HepG2 (cell line): ENCODE measurements around the gene CAMK4. TPM values are rescaled to one million over a fixed set of nuclear protein-coding genes. Genes with fewer than 3 reads are reported as not detected.

Experiments used
- ATAC-seq: fragments of 200-7000 bp; cut with Tn5 transposase; 3 replicates; pipeline ENCODE4 v1.9.1; 2020; ENCODE audit warnings: mild to moderate bottlenecking, moderate library complexity
- BruUV-seq: library from RNA; stranded (reverse); fragments of 400-500 nt; replicated peaks from 2 replicates; lab custom pipeline; 2021; lab: Mats Ljungman, UMichigan
- CTCF ChIA-PET: fragments of 300-600 bp; formaldehyde crosslinking; extraction: SDS; loops from one replicate; lab custom pipeline; 2021; ENCODE audit warnings: low total read pairs, inconsistent platforms, low intra/inter-chr PET ratio; lab: Yijun Ruan, JAX
- POLR2A ChIA-PET: fragments of 350-600 bp; sonication (Branson Sonifier 250); formaldehyde crosslinking; loops from one replicate; lab custom pipeline; 2020; ENCODE audit warnings: antibody characterized with exemption, inconsistent platforms; lab: Yijun Ruan, JAX
- DNase-seq: peaks from one replicate; pipeline ENCODE4 v3.0.0-alpha.2; 2015; ENCODE audit warnings: low spot score
- FAIRE-seq: peaks from 3 replicates; lab custom pipeline; 2011; peaks lifted over from hg19 to GRCh38; lab: Jason Lieb, UNC
- H2AFZ ChIP-seq: one replicate; pipeline ENCODE4 v1.6.1; 2011; ENCODE audit warnings: low read length, inconsistent platforms
- H3K27ac ChIP-seq: fragments of 300-600 bp; 3 replicates; pipeline ENCODE4 v1.8.0; 2011; ENCODE audit warnings: mixed run types, mild to moderate bottlenecking, mixed read lengths, low read length, inconsistent platforms; ENCODE audit not compliant: insufficient read depth; ENCODE audit errors: extremely low read length
- H3K27me3 ChIP-seq, 2 experiments: fragments of 200-600 bp in 1 of 2; 2 replicates in 1 of 2; 3 replicates in 1 of 2; pipeline versions ENCODE4 v1.6.0 to v1.8.0; 2011; ENCODE audit warnings: low read length in 2 of 2, mild to moderate bottlenecking in 2 of 2, moderate library complexity in 2 of 2, inconsistent platforms in 1 of 2; ENCODE audit not compliant: insufficient read depth in 2 of 2, control insufficient read depth in 1 of 2
- H3K36me3 ChIP-seq, 2 experiments: fragments of 200-600 bp in 1 of 2; replicated peaks in 1 of 2; 2 replicates in 1 of 2; 3 replicates in 1 of 2; pipeline versions ENCODE4 v1.5.1 to v1.8.0; 2011; ENCODE audit warnings: low read length in 2 of 2, inconsistent platforms in 1 of 2; ENCODE audit not compliant: insufficient read depth in 2 of 2, control insufficient read depth in 1 of 2
- H3K4me1 ChIP-seq: 2 replicates; pipeline ENCODE4 v1.5.1; 2012; ENCODE audit warnings: low read length, inconsistent platforms; ENCODE audit not compliant: insufficient read depth
- H3K4me2 ChIP-seq: 2 replicates; pipeline ENCODE4 v1.6.0; 2011; ENCODE audit warnings: low read depth, low read length, inconsistent platforms
- H3K4me3 ChIP-seq, 3 experiments: fragments of 200-600 bp in 1 of 3; sonication (generic), shearing (Covaris generic) in 1 of 3; replicated peaks in 1 of 3; 2 replicates each; pipeline ENCODE4 v1.5.1; 2011 to 2016; ENCODE audit warnings: low read length in 3 of 3, inconsistent platforms in 2 of 3, low read depth in 2 of 3, mild to moderate bottlenecking in 2 of 3, control low read depth in 1 of 3, mixed read lengths in 1 of 3; ENCODE audit not compliant: insufficient read depth in 1 of 3
- H3K79me2 ChIP-seq: one replicate; pipeline ENCODE4 v1.6.1; 2011; ENCODE audit warnings: low read length, inconsistent platforms; ENCODE audit not compliant: insufficient read depth
- H3K9ac ChIP-seq: 2 replicates; pipeline ENCODE4 v1.6.0; 2011; ENCODE audit warnings: mild to moderate bottlenecking, low read depth, low read length, inconsistent platforms; ENCODE audit not compliant: insufficient read depth
- H3K9me3 ChIP-seq: 2 replicates; pipeline ENCODE4 v1.5.1; 2012; ENCODE audit warnings: mild to moderate bottlenecking, low read length
- H4K20me1 ChIP-seq: 2 replicates; pipeline ENCODE4 v1.6.0; 2011; ENCODE audit warnings: inconsistent platforms, mild to moderate bottlenecking, low read length, moderate library complexity; ENCODE audit not compliant: insufficient read depth
- AGO2 ChIP-seq: fragments of 200-400 bp; formaldehyde crosslinking; optimal IDR thresholded peaks from 2 replicates; pipeline ENCODE3; 2017; ENCODE audit warnings: mild to moderate bottlenecking, low read depth, low read length, moderate library complexity
- ELF1 ChIP-seq: sonication (generic); formaldehyde crosslinking; IDR thresholded peaks from 2 replicates; pipeline ENCODE4 v1.4.0; 2020; ENCODE audit warnings: missing genetic modification reagents
- ETV6 ChIP-seq: sonication (generic); formaldehyde crosslinking; conservative IDR thresholded peaks from 2 replicates; pipeline ENCODE4 v1.4.0; 2020; ENCODE audit warnings: missing genetic modification reagents
- GRHL1 ChIP-seq: sonication (generic); formaldehyde crosslinking; conservative IDR thresholded peaks from 2 replicates; pipeline ENCODE4 v1.8.0; 2022; ENCODE audit warnings: missing genetic modification reagents
- PCBP2 ChIP-seq: fragments of 200-400 bp; formaldehyde crosslinking; optimal IDR thresholded peaks from 2 replicates; pipeline ENCODE3; 2018; ENCODE audit warnings: low read length, low read depth; ENCODE audit not compliant: poor library complexity, severe bottlenecking
- SP1 ChIP-seq, 2 experiments: fragments of 450-650 bp in 1 of 2; sonication (generic) in 1 of 2; formaldehyde crosslinking in 1 of 2; IDR thresholded peaks; 2 replicates each; pipeline versions ENCODE4 v1.4.0 to v1.6.1; 2016 to 2020; ENCODE audit warnings: missing genetic modification reagents in 1 of 2
- THAP11 ChIP-seq: IDR thresholded peaks from 2 replicates; pipeline ENCODE4 v1.6.1; 2016; ENCODE audit warnings: missing biosample characterization, missing genetic modification reagents
- U2AF2 ChIP-seq: fragments of 200-400 bp; formaldehyde crosslinking; IDR thresholded peaks from 2 replicates; pipeline ENCODE4 v1.6.1; 2017; ENCODE audit warnings: low read depth, mild to moderate bottlenecking, low read length
- ZNF317 ChIP-seq: sonication (generic); formaldehyde crosslinking; IDR thresholded peaks from 2 replicates; pipeline ENCODE4 v1.5.0; 2020; ENCODE audit warnings: mild to moderate bottlenecking, missing genetic modification reagents
- ZNF383 ChIP-seq: sonication (generic); formaldehyde crosslinking; IDR thresholded peaks from 2 replicates; pipeline ENCODE4 v1.4.0; 2020; ENCODE audit warnings: missing genetic modification reagents, mild to moderate bottlenecking, borderline replicate concordance
- ZNF7 ChIP-seq: IDR thresholded peaks from 2 replicates; pipeline ENCODE4 v1.6.1; 2016; ENCODE audit warnings: missing biosample characterization, missing genetic modification reagents
- ZNF768 ChIP-seq: sonication (generic); formaldehyde crosslinking; IDR thresholded peaks from 2 replicates; pipeline ENCODE4 v1.4.0; 2020; ENCODE audit warnings: missing genetic modification reagents
- WGBS: methylation state at CpG from one replicate; pipeline ENCODE4 v1.1.6; 2017; ENCODE audit warnings: low lambda C conversion rate; 5-methylcytosine and 5-hydroxymethylcytosine counted together
- in situ Hi-C: cut with HindIII; loops from 2 replicates; pipeline ENCODE4 v1.10.0; 2017; ENCODE audit warnings: low pct_unique_long_range_greater_than_20kb; ENCODE audit not compliant: extremely low pct_ligation_motif_present
- intact Hi-C: fragments of 100-400 bp; cut with micrococcal nuclease; formaldehyde crosslinking; loops from one replicate; pipeline ENCODE4 v1.10.0; 2022; ENCODE audit not compliant: unreplicated experiment
- polyA plus RNA-seq, 8 experiments: library from polyadenylated mRNA; depleted of rRNA in 3 of 8; stranded (reverse) in 7 of 8; unstranded in 1 of 8; fragments of >200 nt; fragmentation: Illumina TruSeq in 4 of 8; extraction: Trizol in 4 of 8; gene quantifications; 2 replicates each; pipeline versions ENCODE4 v1.2.1 to v1.2.3, GENCODE V29; 2011 to 2016; ENCODE audit warnings: low read depth in 4 of 8, missing spikeins in 1 of 8, mixed read lengths in 1 of 8; ENCODE audit not compliant: insufficient read depth in 1 of 8
- total RNA-seq, 5 experiments: library from RNA; depleted of rRNA; stranded (reverse); fragments of >200 nt; fragmentation: Illumina TruSeq; extraction: Trizol; gene quantifications; 2 replicates each; pipeline ENCODE4 v1.2.3, GENCODE V29; 2016; ENCODE audit warnings: low read depth in 1 of 5
- TF ChIP-seq, protein P1 (sequence below): IDR thresholded peaks from 2 replicates; pipeline ENCODE4 v1.6.1; 2016; ENCODE audit warnings: low read depth, missing genetic modification reagents, missing compliant biosample characterization

Gene CAMK4
- total and polyA plus RNA-seq, 2 of the 13 experiments (the other 11 are each of a cell fraction or from before 2014, with no cell fraction given), result not detected

GRCh38 chr5:111502956-111503355, 278.8 kb downstream of the CAMK4 start:
- Histone ChIP-seq H3K27me3 (no peaks in the 10 kb centered on the region), H3K9me3 (no peaks in the 10 kb centered on the region), H4K20me1 (peaks cover 7% of the 10 kb centered on the region), H3K9ac (no peak overlapping the region), H3K4me2 (no peak overlapping the region), H3K36me3 (peaks cover 0 to 40% of the 10 kb centered on the region in 2 experiments), H3K27ac (no peak overlapping the region), H2AFZ (no peak overlapping the region), H3K79me2 (peaks cover 44% of the 10 kb centered on the region), H3K4me1 (peaks cover 12% of the 10 kb centered on the region)
- BruUV-seq, result no TSS peak
- no peak for DNase-seq
- in situ Hi-C loops, result no loop called here
- intact Hi-C loops, result no loop called here
- ATAC-seq, result no peak
- no peak for TF ChIP-seq ZNF7 (CRISPR knock-in tag)
- TF ChIP-seq ETV6 (CRISPR knock-in tag), result no peak
- TF ChIP-seq, all 625 proteins: peak for 0
- POLR2A ChIA-PET, result no interaction called here
- CTCF ChIA-PET, result no interaction called here
- no peak overlapping the region for H3K4me3 ChIP-seq
- no peak for FAIRE-seq

DNA sequence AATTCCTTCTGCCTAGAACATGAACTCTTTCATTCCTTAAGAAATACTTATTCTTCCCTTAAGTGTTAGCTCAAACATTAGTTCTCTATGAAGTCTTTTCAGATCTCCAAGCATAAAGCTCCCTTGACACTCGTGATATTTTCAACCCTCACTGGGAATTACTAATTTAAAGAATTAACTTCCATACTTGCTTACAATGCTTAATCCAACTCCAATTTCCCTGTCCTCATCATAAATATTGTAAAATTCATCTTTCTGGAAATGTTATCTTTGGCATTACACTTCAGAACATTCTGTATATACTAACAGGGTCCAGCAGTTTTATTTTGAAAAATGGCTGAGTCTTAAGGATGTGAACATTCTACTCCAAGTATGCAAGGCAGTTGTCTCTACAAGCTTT, 280.9 kb downstream of the CAMK4 start:
- Histone ChIP-seq H3K4me2 (no peak overlapping the region), H4K20me1 (peaks cover 21% of the 10 kb centered on the region), H3K9me3 (no peaks in the 10 kb centered on the region), H3K79me2 (peaks cover 63% of the 10 kb centered on the region), H3K4me3 (no peak overlapping the region), H3K4me1 (peaks cover 34% of the 10 kb centered on the region), H3K9ac (no peak overlapping the region), H3K36me3 (peaks cover 0 to 24% of the 10 kb centered on the region in 2 experiments; a peak in 4 of 5 replicates), H2AFZ (no peak overlapping the region), H3K27ac (no peak overlapping the region), H3K27me3 (no peaks in the 10 kb centered on the region)
- intact Hi-C loops (no loop called here), in situ Hi-C loops (no loop called here)
- ATAC-seq (no peak), FAIRE-seq (no peak), DNase-seq (no peak)
- no TSS peak for BruUV-seq
- 95% methylated on average over 1 of the region's 1 CpG for WGBS
- POLR2A ChIA-PET, result no interaction called here
- CTCF ChIA-PET, result no interaction called here
- TF ChIP-seq ZNF768 (CRISPR knock-in tag) (no peak), GRHL1 (no peak), ZNF383 (CRISPR knock-in tag) (no peak), U2AF2 (no peak), ELF1 (CRISPR knock-in tag) (no peak), AGO2 (no peak), ZNF317 (no peak), PCBP2 (no peak), THAP11 (CRISPR knock-in tag) (no peak), SP1 (IDR thresholded peaks at IDR 0.05) (no peak), SP1 (CRISPR knock-in tag; IDR thresholded peaks at IDR 0.05) (no peak)
- TF ChIP-seq, protein P1, sequence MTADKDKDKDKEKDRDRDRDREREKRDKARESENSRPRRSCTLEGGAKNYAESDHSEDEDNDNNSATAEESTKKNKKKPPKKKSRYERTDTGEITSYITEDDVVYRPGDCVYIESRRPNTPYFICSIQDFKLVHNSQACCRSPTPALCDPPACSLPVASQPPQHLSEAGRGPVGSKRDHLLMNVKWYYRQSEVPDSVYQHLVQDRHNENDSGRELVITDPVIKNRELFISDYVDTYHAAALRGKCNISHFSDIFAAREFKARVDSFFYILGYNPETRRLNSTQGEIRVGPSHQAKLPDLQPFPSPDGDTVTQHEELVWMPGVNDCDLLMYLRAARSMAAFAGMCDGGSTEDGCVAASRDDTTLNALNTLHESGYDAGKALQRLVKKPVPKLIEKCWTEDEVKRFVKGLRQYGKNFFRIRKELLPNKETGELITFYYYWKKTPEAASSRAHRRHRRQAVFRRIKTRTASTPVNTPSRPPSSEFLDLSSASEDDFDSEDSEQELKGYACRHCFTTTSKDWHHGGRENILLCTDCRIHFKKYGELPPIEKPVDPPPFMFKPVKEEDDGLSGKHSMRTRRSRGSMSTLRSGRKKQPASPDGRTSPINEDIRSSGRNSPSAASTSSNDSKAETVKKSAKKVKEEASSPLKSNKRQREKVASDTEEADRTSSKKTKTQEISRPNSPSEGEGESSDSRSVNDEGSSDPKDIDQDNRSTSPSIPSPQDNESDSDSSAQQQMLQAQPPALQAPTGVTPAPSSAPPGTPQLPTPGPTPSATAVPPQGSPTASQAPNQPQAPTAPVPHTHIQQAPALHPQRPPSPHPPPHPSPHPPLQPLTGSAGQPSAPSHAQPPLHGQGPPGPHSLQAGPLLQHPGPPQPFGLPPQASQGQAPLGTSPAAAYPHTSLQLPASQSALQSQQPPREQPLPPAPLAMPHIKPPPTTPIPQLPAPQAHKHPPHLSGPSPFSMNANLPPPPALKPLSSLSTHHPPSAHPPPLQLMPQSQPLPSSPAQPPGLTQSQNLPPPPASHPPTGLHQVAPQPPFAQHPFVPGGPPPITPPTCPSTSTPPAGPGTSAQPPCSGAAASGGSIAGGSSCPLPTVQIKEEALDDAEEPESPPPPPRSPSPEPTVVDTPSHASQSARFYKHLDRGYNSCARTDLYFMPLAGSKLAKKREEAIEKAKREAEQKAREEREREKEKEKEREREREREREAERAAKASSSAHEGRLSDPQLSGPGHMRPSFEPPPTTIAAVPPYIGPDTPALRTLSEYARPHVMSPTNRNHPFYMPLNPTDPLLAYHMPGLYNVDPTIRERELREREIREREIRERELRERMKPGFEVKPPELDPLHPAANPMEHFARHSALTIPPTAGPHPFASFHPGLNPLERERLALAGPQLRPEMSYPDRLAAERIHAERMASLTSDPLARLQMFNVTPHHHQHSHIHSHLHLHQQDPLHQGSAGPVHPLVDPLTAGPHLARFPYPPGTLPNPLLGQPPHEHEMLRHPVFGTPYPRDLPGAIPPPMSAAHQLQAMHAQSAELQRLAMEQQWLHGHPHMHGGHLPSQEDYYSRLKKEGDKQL (CRISPR knock-in tag), result no peak
